Smooth muscle cell (in vitro differentiated cells): ENCODE results near the gene LIPA. TPM values are rescaled to one million over a fixed set of nuclear protein-coding genes. Genes with fewer than 3 reads are reported as not detected.
A peak's percentile ranks its signal among the peaks of the same experiment; 100 is the strongest.

Experiments used
- DNase-seq: peaks from one replicate; lab custom pipeline; 2025; ENCODE audit not compliant: unreplicated experiment; lab: John Stamatoyannopoulos, UW
- H2AFZ ChIP-seq: fragments of 200-600 bp; sonication (generic); 2 replicates; pipeline ENCODE4 v1.6.0; 2016; ENCODE audit warnings: antibody characterized with exemption, low read depth, mild to moderate bottlenecking
- H3F3A ChIP-seq: fragments of 200-600 bp; sonication (generic); 2 replicates; pipeline ENCODE4 v1.6.0; 2017; ENCODE audit warnings: antibody characterized with exemption, low read depth
- H3K27ac ChIP-seq: fragments of 200-600 bp; sonication (generic); 2 replicates; pipeline ENCODE4 v1.5.1; 2016; ENCODE audit warnings: low read depth, mild to moderate bottlenecking
- H3K27me3 ChIP-seq: fragments of 200-600 bp; sonication (generic); 2 replicates; pipeline ENCODE4 v1.6.1; 2016; ENCODE audit warnings: low read depth, mild to moderate bottlenecking
- H3K36me3 ChIP-seq: fragments of 200-600 bp; sonication (generic); 2 replicates; pipeline ENCODE4 v1.5.1; 2016; ENCODE audit warnings: low read depth
- H3K4me1 ChIP-seq: fragments of 200-600 bp; sonication (generic); 2 replicates; pipeline ENCODE4 v1.5.1; 2016; ENCODE audit warnings: low read depth
- H3K4me2 ChIP-seq: fragments of 200-600 bp; sonication (generic); 2 replicates; pipeline ENCODE4 v1.6.0; 2016; ENCODE audit warnings: mild to moderate bottlenecking
- H3K4me3 ChIP-seq: fragments of 200-600 bp; sonication (generic); 2 replicates; pipeline ENCODE4 v1.5.1; 2016; ENCODE audit warnings: mild to moderate bottlenecking
- H3K79me2 ChIP-seq: fragments of 200-600 bp; sonication (generic); 2 replicates; pipeline ENCODE4 v1.6.0; 2016; ENCODE audit warnings: low read depth, mild to moderate bottlenecking
- H3K9ac ChIP-seq: fragments of 200-600 bp; sonication (generic); 2 replicates; pipeline ENCODE4 v1.6.0; 2016; ENCODE audit warnings: low read depth
- H3K9me3 ChIP-seq: fragments of 200-600 bp; sonication (generic); replicated peaks from 2 replicates; pipeline ENCODE4 v1.5.1; 2016; ENCODE audit warnings: low read depth
- H4K20me1 ChIP-seq: fragments of 200-600 bp; sonication (generic); 2 replicates; pipeline ENCODE4 v1.6.0; 2016; ENCODE audit warnings: low read depth
- WGBS: methylation state at CpG from one replicate; pipeline ENCODE4 v1.1.7; 2016; ENCODE audit warnings: low lambda C conversion rate; 5-methylcytosine and 5-hydroxymethylcytosine counted together
- polyA plus RNA-seq: library from polyadenylated mRNA; unstranded; fragments of >200 nt; fragmentation: Nextera tagmentation; extraction: Ambion mirVana; gene quantifications from 2 replicates; pipeline ENCODE4 v1.2.1, GENCODE V29; 2016
- total RNA-seq: library from RNA; depleted of rRNA; stranded (reverse); fragments of >200 nt; gene quantifications from 2 replicates; pipeline ENCODE4 v1.2.3, GENCODE V29; 2014
- TF ChIP-seq, protein P1 (sequence below): fragments of 200-600 bp; sonication (generic); IDR thresholded peaks from 2 replicates; pipeline ENCODE4 v1.5.1; 2017; ENCODE audit warnings: borderline replicate concordance, mild to moderate bottlenecking, antibody characterized with exemption; ENCODE audit not compliant: insufficient read depth, poor library complexity, severe bottlenecking

Gene LIPA
- total and polyA plus RNA-seq, 2 experiments from 2014 or later, result 27.1 to 34.4 TPM

DNA sequence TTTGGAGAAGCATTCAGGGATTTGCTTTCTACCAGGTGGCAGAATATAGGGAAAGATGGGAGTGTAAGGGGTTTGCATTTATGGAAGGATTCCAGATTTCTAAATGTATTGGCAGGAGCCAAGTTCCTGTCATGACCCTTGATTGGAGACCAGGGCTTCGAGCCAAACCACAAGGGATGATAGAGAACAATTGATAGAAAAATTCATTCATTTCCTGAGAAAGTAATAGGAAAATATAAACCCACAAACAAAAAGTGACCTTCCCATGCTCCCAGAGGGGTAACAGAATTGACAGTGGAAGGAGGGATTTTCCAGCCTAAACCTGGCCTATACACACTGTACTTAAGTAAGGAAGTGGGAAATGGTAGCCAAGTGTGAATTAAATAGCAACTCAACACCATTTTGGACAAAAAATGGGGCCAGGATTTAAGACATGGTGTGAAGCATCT, 27.9 kb upstream of the LIPA start:
- Histone ChIP-seq H3F3A (peaks cover 24% of the 10 kb centered on the region), H3K27ac (no peak overlapping the region), H2AFZ (no peak overlapping the region), H3K9ac (no peak overlapping the region), H3K4me2 (no peak overlapping the region), H3K9me3 (no peaks in the 10 kb centered on the region), H4K20me1 (no peaks in the 10 kb centered on the region), H3K27me3 (no peaks in the 10 kb centered on the region), H3K4me3 (no peak overlapping the region), H3K79me2 (no peaks in the 10 kb centered on the region), H3K36me3 (no peaks in the 10 kb centered on the region), H3K4me1 (peaks cover 16% of the 10 kb centered on the region)
- DNase-seq, result no peak
- 95% methylated on average over 1 of the region's 1 CpG for WGBS
- TF ChIP-seq, protein P1, sequence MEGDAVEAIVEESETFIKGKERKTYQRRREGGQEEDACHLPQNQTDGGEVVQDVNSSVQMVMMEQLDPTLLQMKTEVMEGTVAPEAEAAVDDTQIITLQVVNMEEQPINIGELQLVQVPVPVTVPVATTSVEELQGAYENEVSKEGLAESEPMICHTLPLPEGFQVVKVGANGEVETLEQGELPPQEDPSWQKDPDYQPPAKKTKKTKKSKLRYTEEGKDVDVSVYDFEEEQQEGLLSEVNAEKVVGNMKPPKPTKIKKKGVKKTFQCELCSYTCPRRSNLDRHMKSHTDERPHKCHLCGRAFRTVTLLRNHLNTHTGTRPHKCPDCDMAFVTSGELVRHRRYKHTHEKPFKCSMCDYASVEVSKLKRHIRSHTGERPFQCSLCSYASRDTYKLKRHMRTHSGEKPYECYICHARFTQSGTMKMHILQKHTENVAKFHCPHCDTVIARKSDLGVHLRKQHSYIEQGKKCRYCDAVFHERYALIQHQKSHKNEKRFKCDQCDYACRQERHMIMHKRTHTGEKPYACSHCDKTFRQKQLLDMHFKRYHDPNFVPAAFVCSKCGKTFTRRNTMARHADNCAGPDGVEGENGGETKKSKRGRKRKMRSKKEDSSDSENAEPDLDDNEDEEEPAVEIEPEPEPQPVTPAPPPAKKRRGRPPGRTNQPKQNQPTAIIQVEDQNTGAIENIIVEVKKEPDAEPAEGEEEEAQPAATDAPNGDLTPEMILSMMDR, result no peak

DNA sequence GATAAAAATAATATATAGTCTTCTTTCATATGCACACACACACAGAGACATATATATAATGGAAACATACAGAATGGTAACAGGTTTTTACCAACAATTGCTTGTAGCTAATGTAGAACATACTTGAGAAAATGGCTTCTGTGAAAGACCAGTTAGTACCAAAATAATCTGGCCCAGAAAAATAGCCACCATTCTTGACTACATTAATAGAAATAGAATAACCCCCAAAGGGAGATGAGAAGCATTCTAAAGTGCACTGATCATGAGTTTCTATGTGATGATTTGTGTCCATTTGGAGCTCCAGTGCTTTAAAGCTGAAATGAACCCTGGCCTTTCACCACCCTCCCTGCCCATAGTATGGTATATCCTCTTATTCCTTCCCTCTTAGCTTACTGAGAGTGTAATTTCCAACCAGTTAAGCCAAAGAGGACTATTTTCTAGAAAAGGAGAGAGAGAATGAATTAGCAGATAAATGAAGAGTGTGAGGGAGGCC, 27.4 kb upstream of the LIPA start:
- H3K9ac ChIP-seq, result no peak overlapping the region
- no peaks in the 10 kb centered on the region for H3K36me3 ChIP-seq
- peaks cover 11% of the 10 kb centered on the region for H3K4me1 ChIP-seq
- no peak overlapping the region for H3K4me2 ChIP-seq
- H2AFZ ChIP-seq, result no peak overlapping the region
- TF ChIP-seq, protein P1, result no peak
- H3K4me3 ChIP-seq, result no peak overlapping the region
- no peaks in the 10 kb centered on the region for H3K27me3 ChIP-seq
- H3K27ac ChIP-seq, result no peak overlapping the region
- H3K9me3 ChIP-seq, result no peaks in the 10 kb centered on the region
- DNase-seq, result no peak
- H3K79me2 ChIP-seq, result no peaks in the 10 kb centered on the region
- H4K20me1 ChIP-seq, result no peaks in the 10 kb centered on the region
- peaks cover 21% of the 10 kb centered on the region for H3F3A ChIP-seq

DNA sequence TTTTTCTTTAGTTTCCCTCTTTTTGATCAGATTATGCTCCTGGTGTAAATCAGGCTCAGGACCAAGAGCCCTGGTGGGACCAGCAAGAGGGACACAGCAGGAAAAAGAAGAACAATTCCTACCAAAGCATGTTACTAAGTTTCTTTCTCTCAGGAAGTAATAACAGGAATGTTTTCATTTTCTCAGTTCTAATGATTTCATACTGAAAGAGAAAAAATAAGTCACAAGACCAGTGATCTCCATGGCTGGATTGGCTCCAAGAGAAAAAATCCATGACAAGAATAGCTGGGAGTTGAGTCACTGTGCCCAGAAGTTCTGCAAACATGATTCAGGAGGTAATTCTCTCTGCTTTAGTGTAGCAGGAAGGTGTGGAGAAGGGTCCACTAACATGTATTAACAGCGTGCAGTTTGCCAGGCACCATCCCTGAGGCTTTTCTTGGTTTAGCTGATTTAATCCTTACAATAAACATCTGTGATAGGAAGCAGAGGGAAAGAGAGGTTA, 26.5 kb upstream of the LIPA start:
- H3K79me2 ChIP-seq, result no peaks in the 10 kb centered on the region
- H3K9ac ChIP-seq, result peak overlapping the region; percentile 73
- H3F3A ChIP-seq, result peaks cover 15% of the 10 kb centered on the region
- DNase-seq, result no peak
- H2AFZ ChIP-seq, result peak overlapping the region; percentile 9
- no peak overlapping the region for H3K4me3 ChIP-seq
- no peaks in the 10 kb centered on the region for H3K9me3 ChIP-seq
- WGBS, result 4% methylated on average over 1 of the region's 1 CpG
- peak overlapping the region; percentile 91 for H3K27ac ChIP-seq
- TF ChIP-seq, protein P1, result no peak
- peak overlapping the region; percentile 71 for H3K4me2 ChIP-seq
- no peaks in the 10 kb centered on the region for H3K36me3 ChIP-seq
- no peaks in the 10 kb centered on the region for H4K20me1 ChIP-seq
- no peaks in the 10 kb centered on the region for H3K27me3 ChIP-seq
- H3K4me1 ChIP-seq, result peaks cover 2% of the 10 kb centered on the region

DNA sequence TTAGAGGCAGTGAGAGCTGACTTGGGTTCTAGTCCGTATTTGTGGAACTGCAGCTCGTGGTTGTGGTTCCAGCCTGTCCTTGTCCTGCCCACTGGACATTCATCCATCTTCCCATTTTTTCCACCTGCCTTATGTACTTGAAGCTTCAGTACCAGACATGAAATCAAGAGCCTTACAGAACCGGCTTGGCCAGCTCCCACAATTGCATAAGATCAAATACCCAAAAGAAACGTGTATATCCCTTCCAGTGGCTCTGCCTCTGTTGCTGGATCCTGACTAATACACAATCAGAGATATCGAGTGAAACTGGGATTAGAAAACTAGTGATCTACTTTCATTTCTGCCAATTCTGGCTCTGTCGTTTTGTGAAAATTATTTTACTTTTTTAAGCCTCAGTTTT, 23.8 kb upstream of the LIPA start:
- TF ChIP-seq, protein P1, result no peak
- Histone ChIP-seq H3K9ac (no peak overlapping the region), H3K4me2 (peak overlapping the region; percentile 0), H3K27ac (no peak overlapping the region), H3K79me2 (no peaks in the 10 kb centered on the region), H3K36me3 (no peaks in the 10 kb centered on the region), H3K4me3 (no peak overlapping the region), H3K4me1 (no peaks in the 10 kb centered on the region), H3K27me3 (no peaks in the 10 kb centered on the region), H3K9me3 (no peaks in the 10 kb centered on the region), H4K20me1 (no peaks in the 10 kb centered on the region), H3F3A (peaks cover 15% of the 10 kb centered on the region), H2AFZ (no peak overlapping the region)
- no peak for DNase-seq
- WGBS, result 65% methylated on average over 6 of the region's 6 CpGs
